Stimulated activated CD8-positive, alpha-beta memory T cell treated with anti-CD3 and anti-CD28 coated beads, Interleukin-4, amount 100 ng/mL, for 1 hour (primary cell): Measurements from ENCODE around the gene CAMK1D.
A peak's percentile ranks its signal among the peaks of the same experiment; 100 is the strongest.

Source experiments
- DNase-seq, 2 donors: peaks; one replicate each; pipeline ENCODE4 v3.0.0-alpha.2; 2020; ENCODE audit warnings: low read depth in 2 of 2, low spot score in 1 of 2

The CAMK1D gene

DNA sequence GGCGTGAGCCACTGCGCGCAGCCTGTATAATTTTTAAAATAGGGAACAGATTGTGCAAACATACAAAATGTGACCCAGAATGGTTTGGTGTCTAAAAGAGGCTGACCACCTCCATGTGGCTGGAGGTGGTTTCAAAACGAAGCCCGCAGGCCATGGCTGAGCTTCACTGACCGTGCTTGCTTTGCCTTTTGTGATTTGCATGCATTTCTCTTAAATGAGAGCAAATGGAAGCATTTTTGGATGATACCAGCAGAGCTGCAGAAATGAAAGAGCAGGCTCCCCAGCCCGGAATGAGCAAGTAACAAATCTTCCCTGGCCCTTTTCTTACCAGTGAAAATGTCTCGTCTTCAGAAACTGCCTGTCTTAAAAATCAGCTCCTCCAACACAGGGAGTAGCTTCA is 239.9 kb downstream of the CAMK1D start:
- DNase-seq: no peak

DNA sequence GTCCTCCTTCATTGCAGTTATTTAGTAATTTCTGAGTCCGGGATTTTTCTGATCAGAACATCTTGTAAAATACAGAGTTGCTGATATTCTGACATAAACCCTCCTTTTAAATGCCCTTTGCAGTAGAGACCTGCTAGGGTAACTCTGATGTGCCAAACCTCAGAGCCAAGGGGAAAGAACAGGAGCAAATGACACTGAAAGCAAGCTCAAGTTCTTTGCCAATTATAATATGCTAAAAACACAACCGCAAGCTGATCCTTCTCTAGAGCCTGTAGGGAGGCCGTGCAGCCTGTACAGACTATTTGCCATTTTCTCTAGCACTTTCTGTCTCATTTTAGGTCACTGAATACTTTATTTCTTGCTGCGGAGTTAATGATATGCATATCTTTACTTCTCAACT is 240.4 kb downstream of the CAMK1D start:
- no peak for DNase-seq

DNA sequence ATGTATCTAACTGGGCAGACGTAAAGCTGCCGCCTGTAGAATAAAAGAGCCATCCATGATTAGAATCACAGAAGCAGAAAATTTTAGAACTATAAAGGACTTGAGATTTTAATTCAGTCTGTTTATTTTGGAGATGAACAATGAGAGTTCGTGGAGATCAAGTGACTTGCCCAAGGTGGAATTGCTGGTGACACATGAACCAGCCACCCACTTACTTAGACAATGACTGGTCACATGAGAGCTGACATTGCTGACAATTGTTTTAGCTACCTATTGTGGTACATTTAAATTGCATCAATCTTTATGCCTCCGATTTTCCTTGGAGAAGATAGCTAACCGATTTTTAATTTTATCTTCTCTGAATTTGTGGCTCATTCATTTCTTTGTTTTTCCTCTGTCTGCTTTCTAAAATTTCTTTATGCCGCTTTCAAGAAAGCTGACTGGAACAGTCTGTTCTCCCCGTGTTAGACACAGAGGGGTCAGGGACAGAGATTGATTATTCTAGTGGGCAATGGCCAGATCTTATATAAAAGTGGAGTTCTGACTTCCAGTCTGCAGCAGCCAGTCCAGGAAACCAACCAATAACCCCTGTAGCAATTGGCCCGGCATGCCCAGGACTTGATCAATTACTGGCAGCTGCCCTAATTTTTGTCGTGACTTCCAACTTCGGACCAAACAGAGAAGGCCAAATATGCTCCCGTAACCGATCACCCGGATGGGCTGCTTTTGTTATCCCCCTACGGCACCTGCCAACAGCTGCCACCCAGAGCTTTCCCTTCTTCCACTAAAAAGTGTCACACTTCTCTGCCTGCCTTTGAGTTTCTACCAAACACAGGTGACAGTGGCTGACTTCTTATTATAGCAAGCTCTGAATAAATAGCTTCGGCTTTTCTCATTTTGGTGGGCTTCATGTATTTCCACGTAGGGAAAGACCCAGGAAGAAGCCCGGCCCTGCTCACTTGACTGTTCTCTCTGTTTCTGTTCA is 241.6 kb downstream of the CAMK1D start:
- DNase-seq: no peak

DNA sequence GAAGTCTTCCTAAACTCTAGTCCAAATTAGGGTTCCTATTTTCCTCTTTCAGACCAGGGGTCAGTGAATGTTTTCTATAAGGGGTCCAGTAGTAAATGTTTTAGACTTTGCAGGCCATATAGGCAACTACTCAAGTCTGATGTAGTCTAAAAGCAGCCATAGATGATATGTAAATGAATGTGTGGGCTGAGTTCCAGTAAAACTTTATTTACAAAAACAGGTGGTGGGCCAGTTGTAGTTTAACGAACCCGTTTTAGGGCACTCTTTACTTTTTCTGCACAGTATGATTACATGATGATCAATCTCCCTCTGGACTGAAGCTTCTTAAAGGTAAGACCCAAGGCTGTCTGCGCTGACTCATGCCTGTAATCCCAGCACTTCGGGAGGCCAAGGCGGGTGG is 243.6 kb downstream of the CAMK1D start:
- DNase-seq: no peak

DNA sequence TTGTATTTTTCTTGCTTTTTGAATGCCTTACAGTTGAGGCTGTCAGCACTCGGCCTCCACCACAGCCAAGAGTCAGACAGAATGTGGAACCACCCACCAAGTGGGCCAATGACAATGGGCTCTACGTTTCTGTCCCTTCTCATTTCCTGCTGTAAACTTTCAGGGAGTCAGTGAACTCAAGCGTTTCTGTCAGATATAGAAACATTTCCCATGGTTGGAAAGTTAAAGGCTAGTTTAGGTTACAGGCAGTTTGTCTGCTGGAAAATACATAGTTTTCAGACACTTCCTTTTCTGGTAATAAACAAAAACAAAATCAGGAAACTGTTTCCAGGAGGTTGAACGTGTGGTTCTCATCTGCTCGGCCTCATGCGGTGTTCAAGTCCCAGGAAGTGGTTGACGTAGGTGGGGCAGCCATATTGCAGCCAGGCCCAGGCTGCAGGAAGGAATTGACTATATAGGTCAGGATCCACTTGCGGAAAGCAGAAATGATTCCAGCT is 245.1 kb downstream of the CAMK1D start:
- no peak for DNase-seq

DNA sequence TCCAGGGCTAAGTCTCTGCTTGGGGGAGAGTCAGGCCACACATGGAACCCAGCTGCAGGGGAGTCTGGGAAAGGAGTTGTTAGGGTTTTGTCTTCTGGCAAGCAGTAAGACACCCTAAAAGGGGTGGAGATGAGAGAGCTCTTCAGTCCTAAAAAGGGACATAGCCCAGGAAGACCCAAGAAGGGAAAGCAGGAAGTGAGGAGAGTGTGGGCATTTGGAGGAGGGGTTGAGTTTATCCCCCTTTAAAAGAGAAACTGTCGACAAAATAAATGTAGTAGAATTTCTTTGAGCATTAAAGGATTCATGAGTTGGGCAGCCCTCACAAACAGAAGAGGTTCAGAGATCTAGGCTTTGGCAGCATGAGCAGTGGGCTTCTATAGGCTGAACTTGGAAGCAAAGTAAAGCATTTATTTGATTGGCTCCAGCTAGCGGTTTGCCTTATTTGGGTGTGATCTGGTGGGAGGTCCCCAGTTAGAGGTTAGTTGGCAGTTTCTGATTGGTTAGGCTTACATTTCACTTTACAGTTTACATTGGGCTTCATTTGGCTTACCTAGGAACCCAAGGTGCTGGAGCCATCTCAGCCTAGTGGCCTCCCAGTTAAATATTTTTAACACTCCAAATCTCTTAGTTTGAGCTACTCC is 246.7 kb downstream of the CAMK1D start:
- no peak for DNase-seq

DNA sequence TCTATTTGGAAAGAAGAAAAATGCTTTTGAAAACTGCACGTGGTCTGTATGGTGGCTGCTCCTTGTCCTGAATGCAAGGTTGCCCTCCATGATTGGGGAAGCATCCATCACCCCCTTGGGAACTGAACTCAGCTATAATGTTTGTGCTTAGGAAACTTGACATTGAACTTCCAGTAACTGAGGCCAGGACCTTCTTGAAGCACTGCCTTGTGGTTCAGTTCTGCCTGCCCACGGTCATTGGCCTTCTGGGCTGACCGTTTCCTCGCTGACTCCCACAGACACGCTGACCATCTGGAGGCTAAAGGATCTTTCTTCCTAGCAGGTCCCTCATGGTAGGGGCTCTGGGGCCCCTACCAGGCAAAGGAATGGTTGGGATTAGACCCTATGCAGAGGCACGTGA is 247.8 kb downstream of the CAMK1D start:
- DNase-seq: no peak

DNA sequence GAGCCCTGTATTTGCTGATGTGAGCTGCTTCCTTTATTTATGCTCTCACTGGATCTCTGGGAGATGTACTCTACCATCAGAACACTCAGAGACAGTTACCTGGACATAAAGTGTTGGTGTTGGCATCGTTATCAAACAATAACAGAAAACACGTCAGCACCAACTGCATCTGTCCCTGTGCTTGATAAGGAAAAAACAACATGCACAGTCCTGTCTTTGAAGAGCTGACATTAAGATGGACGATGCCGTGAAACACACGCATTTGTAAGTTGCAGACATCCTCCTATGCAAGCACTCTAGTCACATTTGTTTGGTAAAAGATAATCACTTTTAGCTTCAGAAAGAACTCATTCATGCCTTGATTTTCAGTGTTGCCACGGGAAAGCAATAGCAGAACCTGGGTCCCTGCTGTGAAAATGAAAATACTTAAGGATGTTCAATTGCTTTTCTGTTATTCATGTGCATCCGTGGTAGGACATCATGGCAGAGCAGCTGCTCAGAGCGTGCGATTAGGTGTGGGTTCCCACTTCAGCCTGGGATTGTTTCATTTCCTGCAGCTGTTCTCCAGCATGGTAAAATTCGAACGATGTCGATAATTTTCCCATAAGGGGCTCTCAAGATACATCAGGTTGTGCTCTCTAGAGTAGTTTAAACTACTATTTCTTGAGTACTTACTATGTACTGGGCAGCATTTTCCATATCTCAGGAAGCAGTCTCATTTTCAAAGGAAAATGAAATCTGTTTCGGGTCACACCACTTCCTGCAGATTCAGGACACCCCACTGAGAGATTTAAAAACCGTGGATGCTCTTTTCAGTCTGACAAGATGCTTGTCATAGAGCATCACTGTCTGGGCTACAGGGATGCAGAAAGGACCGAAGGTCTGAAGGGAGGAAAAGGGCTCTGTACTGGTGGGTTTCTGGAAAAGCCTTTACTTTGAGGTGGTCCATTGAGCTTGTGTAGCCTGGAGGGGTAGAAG is 248.7 kb downstream of the CAMK1D start:
- DNase-seq: no peak

DNA sequence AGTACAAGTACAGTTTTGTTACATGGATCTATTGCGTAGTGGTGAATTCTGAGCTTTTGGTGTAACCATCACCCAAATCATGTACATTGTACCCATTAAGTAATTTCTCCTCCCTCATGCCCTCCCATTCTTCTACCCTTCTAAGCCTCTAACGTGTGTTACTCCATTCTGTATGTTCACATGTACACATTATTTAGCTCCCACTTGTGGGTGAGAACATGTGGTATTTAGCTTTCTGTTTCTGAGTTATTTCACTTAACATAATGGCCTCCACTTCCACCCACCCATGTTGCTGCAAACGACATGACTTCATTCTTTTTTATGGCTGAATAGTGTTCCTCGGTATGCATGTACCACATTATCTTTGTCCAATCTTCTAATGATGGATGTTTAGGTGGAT is 251.3 kb downstream of the CAMK1D start:
- no peak for DNase-seq

DNA sequence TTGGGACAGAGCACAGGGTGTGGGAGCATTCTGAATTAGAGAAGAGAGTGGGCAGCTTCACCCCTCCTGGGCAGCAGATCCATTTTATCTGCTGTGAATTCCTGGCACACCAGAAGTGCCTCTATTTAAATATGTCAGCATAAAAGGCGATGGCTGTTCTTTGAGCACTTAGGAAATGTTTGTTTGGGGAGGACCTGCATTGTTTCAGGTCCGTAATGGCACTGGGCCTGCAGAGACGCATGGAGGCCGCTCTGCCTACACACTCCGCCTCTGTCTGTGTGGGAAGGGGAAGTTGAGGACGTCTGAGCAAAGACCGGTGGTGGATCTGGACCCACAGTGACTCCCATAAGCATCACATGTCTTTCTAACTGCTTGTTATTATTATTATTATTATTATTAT is 253.2 kb downstream of the CAMK1D start:
- no peak for DNase-seq

DNA sequence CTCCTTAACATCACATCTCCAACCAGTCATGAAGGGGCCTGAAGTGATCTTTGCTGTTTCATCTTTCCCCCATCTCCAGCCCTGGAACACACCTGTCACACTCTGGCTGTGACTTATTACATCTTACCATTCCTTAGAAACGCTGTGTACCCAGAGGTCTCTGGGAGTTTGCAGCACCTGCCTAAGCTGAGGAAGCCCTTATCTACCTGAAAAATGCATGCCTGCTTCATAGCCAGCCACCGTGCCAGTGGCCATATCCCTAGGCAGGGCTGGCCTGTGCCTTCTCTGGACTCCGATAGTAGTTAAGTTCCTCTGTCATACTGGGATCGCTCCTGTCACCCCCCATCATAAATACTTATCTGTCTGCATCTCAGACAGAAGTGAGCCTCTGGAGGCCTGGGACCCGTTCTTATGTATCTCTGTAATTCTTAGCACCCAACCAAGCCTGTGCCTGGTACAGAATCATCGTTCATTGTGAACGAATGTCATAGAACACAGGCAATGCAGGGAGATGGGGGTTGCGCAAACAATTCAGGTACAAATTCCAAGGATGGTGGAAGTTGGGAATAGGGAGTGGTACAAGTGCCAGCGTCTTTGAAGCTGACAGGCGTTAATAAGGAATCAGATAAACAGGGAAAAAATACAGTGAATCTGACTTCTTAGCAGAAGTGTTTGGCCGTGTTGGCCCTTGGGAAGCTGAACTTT is 254.6 kb downstream of the CAMK1D start:
- no peak for DNase-seq

DNA sequence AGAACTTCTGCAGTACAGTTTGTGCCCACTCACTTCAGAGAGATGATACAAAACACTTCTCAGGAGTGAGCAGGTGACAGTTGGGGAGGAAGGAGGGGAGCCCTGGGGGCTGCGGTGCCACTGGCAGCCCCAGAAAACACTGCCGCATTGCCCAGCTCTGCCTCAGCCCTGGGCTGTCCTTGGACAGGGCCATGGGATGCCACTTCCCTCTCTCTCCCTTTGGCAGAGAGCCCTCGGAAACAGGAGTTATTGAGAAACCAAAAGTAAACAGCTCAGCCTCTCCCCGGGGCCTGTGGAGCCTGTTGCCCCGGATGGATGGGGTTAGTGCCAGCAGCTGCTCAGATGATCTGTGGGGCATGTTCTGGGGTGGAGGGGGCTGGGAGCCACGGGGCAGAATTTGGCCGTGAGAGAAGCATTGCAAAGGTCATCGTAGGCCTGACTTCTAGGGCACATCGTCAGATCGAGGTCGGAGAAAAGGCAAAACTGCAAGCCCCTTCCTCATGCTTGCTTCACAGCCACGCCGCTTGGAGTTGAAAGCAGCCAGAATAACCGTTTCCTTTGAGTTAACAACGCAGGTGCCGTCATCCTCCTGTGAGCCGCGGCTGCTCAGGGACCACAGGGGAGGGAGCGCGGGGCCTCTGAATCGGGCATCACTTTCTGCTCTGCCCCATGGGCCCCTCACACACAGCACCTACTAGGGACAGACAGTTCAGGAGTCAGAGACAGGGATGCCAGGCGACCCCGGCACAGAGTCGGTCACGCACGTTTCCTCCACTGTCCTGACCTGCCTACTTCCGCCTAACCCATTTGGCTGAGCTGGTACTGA is 256.4 kb downstream of the CAMK1D start:
- peak in 1 of 2 donors; percentile 8 for DNase-seq

DNA sequence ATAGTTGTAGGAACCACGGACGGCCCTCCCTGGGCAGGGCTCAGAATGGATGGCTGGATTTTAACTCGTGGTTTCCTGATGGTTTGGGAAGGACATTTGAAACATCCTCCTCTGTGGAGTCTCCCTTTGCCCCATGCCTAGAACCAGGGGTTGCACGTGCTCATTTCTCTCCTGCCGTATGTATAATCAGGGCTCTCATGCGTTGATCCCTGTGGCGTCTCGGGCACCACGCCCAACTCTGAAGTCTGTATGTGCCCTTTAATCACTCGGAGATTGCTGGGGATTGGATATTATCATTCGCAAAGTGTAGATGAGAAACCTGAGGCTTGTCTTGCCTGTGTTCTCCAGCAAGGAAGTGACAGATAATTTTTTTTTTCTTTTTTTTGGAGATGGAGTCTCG is 257.1 kb downstream of the CAMK1D start:
- DNase-seq: no peak

DNA sequence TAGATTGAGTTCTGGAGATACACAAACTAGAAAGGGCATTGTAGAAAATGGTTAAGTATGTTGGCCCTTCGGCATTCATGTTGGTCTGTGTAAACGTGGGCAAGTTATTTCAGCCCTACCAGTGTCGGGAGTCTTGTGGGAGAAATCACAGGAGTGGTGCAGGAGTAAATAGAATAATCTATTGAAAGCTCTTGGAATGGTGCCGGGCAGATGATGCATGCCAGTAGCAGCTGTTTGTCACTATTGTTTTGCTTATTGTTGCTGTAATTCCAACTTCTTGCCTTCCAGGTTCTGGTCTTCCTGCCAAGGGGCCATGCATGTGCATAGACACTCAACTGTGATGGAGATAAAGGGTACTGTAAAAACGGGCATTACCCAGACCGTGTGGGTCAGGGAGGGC is 259.4 kb downstream of the CAMK1D start:
- no peak for DNase-seq

DNA sequence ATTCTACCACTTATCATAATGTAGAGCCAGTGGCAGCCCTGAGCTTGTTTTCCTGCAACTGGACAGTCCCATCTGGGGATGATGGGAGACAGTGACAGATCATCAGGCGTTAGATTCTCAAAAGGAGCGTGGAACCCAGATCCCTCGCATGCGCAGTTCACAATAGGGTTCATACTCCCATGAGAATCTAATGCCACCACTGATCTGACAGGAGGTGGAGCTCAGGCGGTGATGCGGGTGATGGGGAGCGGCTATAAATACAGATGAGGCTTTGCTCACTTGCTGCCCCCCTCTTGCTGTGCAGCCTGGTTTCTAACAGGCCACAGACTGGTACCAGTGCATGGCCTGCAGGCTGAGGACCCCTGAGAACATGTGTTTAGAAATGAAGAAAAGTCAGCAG is 260.1 kb downstream of the CAMK1D start:
- no peak for DNase-seq

DNA sequence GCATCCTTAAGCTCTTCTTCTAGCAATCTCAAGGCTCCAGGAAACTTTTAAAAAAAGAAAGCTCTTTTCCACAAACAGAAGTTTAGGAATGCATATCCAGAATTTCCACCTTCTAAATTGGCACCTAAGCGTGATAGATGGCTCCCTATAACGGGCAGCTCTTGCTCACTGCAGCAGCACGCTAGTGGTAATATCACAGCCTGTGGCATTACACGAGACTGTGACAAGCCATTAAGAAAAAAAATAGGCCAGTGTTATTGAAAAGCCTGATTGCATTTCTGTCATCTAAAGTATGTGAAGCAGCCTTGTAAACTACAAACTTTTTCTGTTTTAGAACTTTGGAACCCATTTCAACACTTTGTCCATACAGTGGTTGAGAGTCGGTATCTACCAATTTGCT is 263.8 kb downstream of the CAMK1D start:
- no peak for DNase-seq

DNA sequence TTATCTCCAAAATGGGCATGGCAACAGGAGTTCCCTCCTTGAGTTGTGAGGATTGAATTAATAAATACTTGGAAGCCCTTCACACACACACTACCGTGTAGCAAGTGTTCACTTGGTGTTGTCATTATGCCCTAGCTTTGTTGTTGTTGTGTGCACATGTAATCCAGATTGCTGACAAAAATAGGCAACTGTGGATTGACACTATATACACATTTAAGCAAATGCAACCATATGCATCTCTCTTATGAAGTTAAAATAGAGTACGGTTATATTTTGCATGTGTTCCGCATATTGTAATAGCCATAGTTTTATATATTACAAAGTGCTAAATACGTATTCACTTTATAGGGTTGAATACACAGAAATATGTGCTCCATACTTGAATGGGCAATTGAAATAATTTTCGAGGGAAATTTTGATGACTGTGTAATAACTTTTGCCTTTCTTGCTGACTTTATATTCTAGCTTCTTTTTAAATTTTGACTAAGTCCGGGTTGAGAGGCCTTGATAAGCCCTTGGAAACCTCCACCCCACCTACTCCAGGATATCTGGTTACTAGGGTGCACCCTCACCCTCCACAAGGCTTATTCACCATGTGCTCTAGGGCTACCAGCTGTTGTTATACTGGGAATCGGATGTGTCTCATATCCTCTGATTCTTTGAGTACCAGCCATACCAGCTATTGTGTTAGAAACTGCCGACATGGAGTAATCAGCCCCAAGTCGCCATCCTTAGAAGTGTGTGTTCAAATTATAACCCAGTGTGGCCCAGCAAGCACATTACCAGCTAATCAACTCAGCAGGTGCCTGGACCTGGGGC is 265.0 kb downstream of the CAMK1D start:
- no peak for DNase-seq

DNA sequence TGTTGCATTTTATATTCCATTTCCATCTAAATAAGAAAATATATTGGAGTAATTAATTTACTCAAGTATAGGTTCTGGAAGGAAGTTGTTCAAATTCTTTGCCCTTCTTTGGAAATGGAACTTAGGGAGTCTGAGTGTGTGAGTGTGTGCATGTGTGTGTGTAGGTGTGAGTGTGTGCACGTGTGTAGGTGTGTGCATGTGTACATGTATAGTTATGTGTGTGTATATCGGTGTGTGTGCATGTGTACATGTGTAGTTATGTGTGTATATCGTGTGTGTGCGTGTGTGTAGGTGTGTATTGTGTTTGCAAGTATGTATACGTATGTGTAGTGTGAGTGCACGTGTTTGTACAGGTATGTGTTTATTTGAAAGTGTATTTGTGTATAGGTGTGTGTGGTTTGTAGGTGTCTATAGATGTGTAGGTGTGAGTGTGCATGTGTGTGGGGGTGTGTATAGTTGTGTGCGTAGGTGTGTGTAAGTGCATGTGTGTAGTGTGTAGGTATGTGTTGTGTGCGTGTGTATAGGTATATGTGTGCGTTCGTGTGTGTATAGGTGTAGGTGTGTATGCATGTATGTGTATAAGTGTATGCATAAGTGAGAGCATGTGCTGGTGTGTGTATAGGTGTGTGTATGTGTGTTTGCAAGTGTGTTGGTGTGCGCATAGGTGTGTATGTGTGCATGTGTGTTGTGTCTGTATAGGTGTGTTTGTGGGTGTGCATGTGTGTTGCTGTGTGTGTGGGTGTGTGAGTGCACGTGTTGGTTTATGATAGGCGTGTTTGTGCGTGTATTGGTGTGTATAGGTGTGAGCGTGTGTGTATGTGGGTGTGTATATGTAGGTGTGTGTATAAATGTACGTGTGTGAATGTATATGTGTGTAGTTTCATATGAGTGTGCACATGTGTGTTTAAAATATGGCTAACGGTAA is 266.2 kb downstream of the CAMK1D start:
- no peak for DNase-seq
